MCF 10A (cell line): ENCODE results near the gene TMEM131. TPM values are rescaled to one million over a fixed set of nuclear protein-coding genes. Genes with fewer than 3 reads are reported as not detected.

Experiments
- BruUV-seq: library from RNA; stranded (reverse); fragments of 400-500 nt; replicated peaks from 2 replicates; lab custom pipeline; 2021; lab: Mats Ljungman, UMichigan
- CTCF ChIA-PET: fragments of 300-600 bp; sonication (Branson Sonifier 250); formaldehyde crosslinking; extraction: SDS; loops from one replicate; lab custom pipeline; 2021; ENCODE audit warnings: antibody characterized with exemption, inconsistent platforms; lab: Yijun Ruan, JAX
- POLR2A ChIA-PET: fragments of 300-600, 350-650 bp; sonication (Branson Sonifier 250); formaldehyde crosslinking; extraction: SDS; loops from one replicate; lab custom pipeline; 2020; ENCODE audit warnings: antibody characterized with exemption, inconsistent platforms; lab: Yijun Ruan, JAX
- DNase-seq: peaks from one replicate; pipeline ENCODE4 v3.0.0-alpha.2; 2018; ENCODE audit not compliant: unreplicated experiment
- H3K27ac Mint-ChIP-seq: one replicate; pipeline ENCODE4 v1.8.0; 2022; ENCODE audit warnings: mild to moderate bottlenecking, low read depth, mixed read lengths; ENCODE audit not compliant: unreplicated experiment
- H3K27me3 Mint-ChIP-seq: one replicate; pipeline ENCODE4 v1.8.0; 2022; ENCODE audit warnings: mixed read lengths; ENCODE audit not compliant: insufficient read depth, unreplicated experiment
- H3K36me3 Mint-ChIP-seq: one replicate; pipeline ENCODE4 v1.8.0; 2022; ENCODE audit warnings: mild to moderate bottlenecking, moderate library complexity, mixed read lengths; ENCODE audit not compliant: insufficient read depth, unreplicated experiment
- H3K4me1 Mint-ChIP-seq: one replicate; pipeline ENCODE4 v1.8.0; 2022; ENCODE audit warnings: mixed read lengths; ENCODE audit not compliant: insufficient read depth, unreplicated experiment
- H3K4me3 Mint-ChIP-seq: one replicate; pipeline ENCODE4 v1.8.0; 2022; ENCODE audit warnings: mild to moderate bottlenecking, moderate library complexity, mixed read lengths; ENCODE audit not compliant: unreplicated experiment
- H3K9me3 Mint-ChIP-seq: one replicate; pipeline ENCODE4 v1.8.0; 2022; ENCODE audit warnings: mixed read lengths; ENCODE audit not compliant: unreplicated experiment
- CTCF ChIP-seq: fragments of 200-600 bp; IDR thresholded peaks from one replicate; pipeline ENCODE4 v1.8.0; 2022; ENCODE audit warnings: antibody characterized with exemption, mild to moderate bottlenecking; ENCODE audit not compliant: unreplicated experiment
- intact Hi-C: fragments of 100-400 bp; cut with micrococcal nuclease; formaldehyde crosslinking; loops from 2 replicates; pipeline ENCODE4 v1.14.1; 2022
- total RNA-seq: library from RNA; stranded (reverse); gene quantifications from 2 replicates; pipeline ENCODE4 v1.2.3, GENCODE V29; 2022

Gene TMEM131
- total RNA-seq, 1 experiment from 2014 or later, result 42.2 TPM

- BruUV-seq, result TSS peak; percentile 43
- Mint-ChIP-seq H3K4me3 (peak overlapping the region; percentile 87), H3K36me3 (peaks cover 4% of the 10 kb centered on the region), H3K9me3 (no peaks in the 10 kb centered on the region), H3K27ac (peak overlapping the region; percentile 75), H3K4me1 (peaks cover 23% of the 10 kb centered on the region), H3K27me3 (no peaks in the 10 kb centered on the region)
- intact Hi-C loops, result loop anchor here (1.0 to 10.0 kb wide), 4 partner anchors 67 to 390 kb away; no protein-coding TSS in a partner anchor
- POLR2A ChIA-PET, result interaction anchor here (0.7 to 2.1 kb wide), 13 partner anchors 9 to 194 kb away, joined by 3 to 12 read pairs (median 4); no protein-coding TSS in a partner anchor
- no peak for DNase-seq
- CTCF ChIA-PET, result interaction anchor here (0.7 to 1.2 kb wide), 6 partner anchors 124 to 1877 kb away, joined by 3 to 6 read pairs (median 4); no protein-coding TSS in a partner anchor
- TF ChIP-seq CTCF, result no peak
Observed at GRCh38 chr2:97994476-97994875, 1.3 kb downstream of the TMEM131 start.

- BruUV-seq, result no TSS peak
- TF ChIP-seq CTCF, result no peak
- no peaks in the 10 kb centered on the region for H3K27me3 Mint-ChIP-seq
- H3K27ac Mint-ChIP-seq, result peak overlapping the region; percentile 75
- peaks cover 23% of the 10 kb centered on the region for H3K4me1 Mint-ChIP-seq
- peaks cover 2% of the 10 kb centered on the region for H3K9me3 Mint-ChIP-seq
- CTCF ChIA-PET, result no interaction called here
- intact Hi-C loops, result loop anchor here (1.0 to 10.0 kb wide), 5 partner anchors 67 to 391 kb away; no protein-coding TSS in a partner anchor
- H3K36me3 Mint-ChIP-seq, result peaks cover 4% of the 10 kb centered on the region
- H3K4me3 Mint-ChIP-seq, result peak overlapping the region; percentile 87
- POLR2A ChIA-PET, result no interaction called here
- DNase-seq, result no peak
Observed at GRCh38 chr2:97993926-97994325, 1.8 kb downstream of the TMEM131 start.

GRCh38 chr2:97992836-97993825 is 2.6 kb downstream of the TMEM131 start:
- Mint-ChIP-seq H3K27ac (peak overlapping the region; percentile 75), H3K4me1 (peaks cover 29% of the 10 kb centered on the region), H3K27me3 (no peaks in the 10 kb centered on the region), H3K4me3 (peak overlapping the region; percentile 87), H3K36me3 (no peaks in the 10 kb centered on the region), H3K9me3 (peaks cover 10% of the 10 kb centered on the region)
- BruUV-seq, result no TSS peak
- intact Hi-C loops, result loop anchor here (1.0 to 10.0 kb wide), 4 partner anchors 66 to 392 kb away; no protein-coding TSS in a partner anchor
- POLR2A ChIA-PET, result interaction anchor here (0.6 to 1.4 kb wide), 5 partner anchors 26 to 124 kb away, joined by 3 to 4 read pairs (median 4); no protein-coding TSS in a partner anchor
- TF ChIP-seq CTCF, result no peak
- DNase-seq, result no peak
- CTCF ChIA-PET, result interaction anchor here (1.1 kb wide), 1 partner anchor 293 kb away, joined by 3 read pairs; no protein-coding TSS in a partner anchor
